ENCODE results near the gene ADAMTSL3.

The ADAMTSL3 gene

GRCh38 chr15:83853232-83853631 lies 199.3 kb downstream of the ADAMTSL3 start:
- Histone ChIP-seq H3K36me3 (ENCODE audit: control insufficient read depth, insufficient read depth, low read length) (no peaks in the 10 kb centered on the region), H3K4me3 (replicated peaks; ENCODE audit: low read depth, low read length) (no peak overlapping the region), H3K27me3 (replicated peaks; ENCODE audit: control insufficient read depth, insufficient read depth, low read length) (no peaks in the 10 kb centered on the region)
- DNase-seq (ENCODE audit: extremely low read depth, insufficient read length), result no peak
- TF ChIP-seq CTCF (IDR thresholded peaks at IDR 0.05; ENCODE audit: insufficient read depth, low read length, poor library complexity, severe bottlenecking), result no peak

GRCh38 chr15:83854321-83854720 lies 200.4 kb downstream of the ADAMTSL3 start:
- no peak for TF ChIP-seq CTCF (IDR thresholded peaks at IDR 0.05; ENCODE audit: insufficient read depth, low read length, poor library complexity, severe bottlenecking)
- Histone ChIP-seq H3K36me3 (ENCODE audit: control insufficient read depth, insufficient read depth, low read length) (no peaks in the 10 kb centered on the region), H3K4me3 (replicated peaks; ENCODE audit: low read depth, low read length) (no peak overlapping the region), H3K27me3 (replicated peaks; ENCODE audit: control insufficient read depth, insufficient read depth, low read length) (no peaks in the 10 kb centered on the region)
- DNase-seq (ENCODE audit: extremely low read depth, insufficient read length), result no peak

- DNase-seq (ENCODE audit: extremely low read depth, insufficient read length), result no peak
- TF ChIP-seq CTCF (IDR thresholded peaks at IDR 0.05; ENCODE audit: insufficient read depth, low read length, poor library complexity, severe bottlenecking), result no peak
- no peaks in the 10 kb centered on the region for H3K36me3 ChIP-seq (ENCODE audit: control insufficient read depth, insufficient read depth, low read length)
- no peak overlapping the region for H3K4me3 ChIP-seq (replicated peaks; ENCODE audit: low read depth, low read length)
- H3K27me3 ChIP-seq (replicated peaks; ENCODE audit: control insufficient read depth, insufficient read depth, low read length), result no peaks in the 10 kb centered on the region
Observed at GRCh38 chr15:83854950-83855707, 201.2 kb downstream of the ADAMTSL3 start.

- Histone ChIP-seq H3K36me3 (ENCODE audit: control insufficient read depth, insufficient read depth, low read length) (no peaks in the 10 kb centered on the region), H3K4me3 (replicated peaks; ENCODE audit: low read depth, low read length) (no peak overlapping the region), H3K27me3 (replicated peaks; ENCODE audit: control insufficient read depth, insufficient read depth, low read length) (no peaks in the 10 kb centered on the region)
- DNase-seq (ENCODE audit: extremely low read depth, insufficient read length), result no peak
- TF ChIP-seq CTCF (IDR thresholded peaks at IDR 0.05; ENCODE audit: insufficient read depth, low read length, poor library complexity, severe bottlenecking), result no peak
Observed at GRCh38 chr15:83855956-83856355, 202.0 kb downstream of the ADAMTSL3 start.

GRCh38 chr15:83858820-83859505 lies 205.0 kb downstream of the ADAMTSL3 start:
- DNase-seq (ENCODE audit: extremely low read depth, insufficient read length), result no peak
- no peaks in the 10 kb centered on the region for H3K36me3 ChIP-seq (ENCODE audit: control insufficient read depth, insufficient read depth, low read length)
- H3K27me3 ChIP-seq (replicated peaks; ENCODE audit: control insufficient read depth, insufficient read depth, low read length), result no peaks in the 10 kb centered on the region
- TF ChIP-seq CTCF (IDR thresholded peaks at IDR 0.05; ENCODE audit: insufficient read depth, low read length, poor library complexity, severe bottlenecking), result no peak
- no peak overlapping the region for H3K4me3 ChIP-seq (replicated peaks; ENCODE audit: low read depth, low read length)

Data from GM06990 (cell line).